Measurements from ENCODE around the gene FAT4. TPM values are rescaled to one million over a fixed set of nuclear protein-coding genes. Genes with fewer than 3 reads are reported as not detected.
A peak's percentile ranks its signal among the peaks of the same experiment; 100 is the strongest.

The FAT4 gene
- total RNA-seq, 1 experiment from 2014 or later = 4.5 TPM

DNA sequence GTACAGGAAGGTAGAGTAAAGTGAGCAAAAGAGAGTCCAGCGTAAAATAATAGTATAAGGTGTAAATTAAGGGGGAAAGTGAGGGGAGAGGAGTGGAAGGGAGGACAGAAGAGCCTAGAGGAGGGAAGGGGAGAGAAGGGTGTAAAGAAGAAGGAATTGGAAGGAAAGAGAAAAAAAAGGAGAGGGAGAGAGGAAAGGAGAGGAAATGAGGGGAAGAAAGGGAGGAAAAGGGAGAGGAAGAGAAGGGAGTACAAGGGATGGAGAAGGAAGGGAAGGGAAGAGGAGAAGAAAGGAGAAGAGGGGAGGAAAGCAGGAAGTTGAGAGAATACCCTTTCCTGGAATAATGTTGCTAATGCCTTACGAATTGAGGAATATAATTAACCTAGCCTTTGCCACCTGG lies 3.3 kb upstream of the FAT4 start:
- ChIA-PET POLR2A (ENCODE audit: unreplicated experiment) (interaction anchor here (0.6 kb wide), 1 partner anchor 86 kb away, joined by 13 read pairs; no protein-coding TSS in a partner anchor), CTCF (no interaction called here)
- intact Hi-C loops (cut with micrococcal nuclease; ENCODE audit: unreplicated experiment) = loop anchor here (5.0 to 10.0 kb wide), 4 partner anchors 203 to 1543 kb away; no protein-coding TSS in a partner anchor
- peaks cover 9% of the 10 kb centered on the region; the same call in 1 of the 2 replicates for H3K4me1 ChIP-seq (replicated peaks; ENCODE audit: insufficient read depth)
- H3F3A ChIP-seq (ENCODE audit: insufficient read depth, low read depth) = no peaks in the 10 kb centered on the region
- H3K9me2 ChIP-seq (ENCODE audit: insufficient read depth) = no peaks in the 10 kb centered on the region
- no peak for DNase-seq
- TF ChIP-seq EZH2 (IDR thresholded peaks at IDR 0.05; ENCODE audit: low read depth) = no peak
- TF ChIP-seq, protein P1, sequence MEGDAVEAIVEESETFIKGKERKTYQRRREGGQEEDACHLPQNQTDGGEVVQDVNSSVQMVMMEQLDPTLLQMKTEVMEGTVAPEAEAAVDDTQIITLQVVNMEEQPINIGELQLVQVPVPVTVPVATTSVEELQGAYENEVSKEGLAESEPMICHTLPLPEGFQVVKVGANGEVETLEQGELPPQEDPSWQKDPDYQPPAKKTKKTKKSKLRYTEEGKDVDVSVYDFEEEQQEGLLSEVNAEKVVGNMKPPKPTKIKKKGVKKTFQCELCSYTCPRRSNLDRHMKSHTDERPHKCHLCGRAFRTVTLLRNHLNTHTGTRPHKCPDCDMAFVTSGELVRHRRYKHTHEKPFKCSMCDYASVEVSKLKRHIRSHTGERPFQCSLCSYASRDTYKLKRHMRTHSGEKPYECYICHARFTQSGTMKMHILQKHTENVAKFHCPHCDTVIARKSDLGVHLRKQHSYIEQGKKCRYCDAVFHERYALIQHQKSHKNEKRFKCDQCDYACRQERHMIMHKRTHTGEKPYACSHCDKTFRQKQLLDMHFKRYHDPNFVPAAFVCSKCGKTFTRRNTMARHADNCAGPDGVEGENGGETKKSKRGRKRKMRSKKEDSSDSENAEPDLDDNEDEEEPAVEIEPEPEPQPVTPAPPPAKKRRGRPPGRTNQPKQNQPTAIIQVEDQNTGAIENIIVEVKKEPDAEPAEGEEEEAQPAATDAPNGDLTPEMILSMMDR (conservative IDR thresholded peaks at IDR 0.05) = no peak
- no peak overlapping the region for H3K4me2 ChIP-seq
- H3K9me3 ChIP-seq (ENCODE audit: insufficient read depth, low read depth) = no peaks in the 10 kb centered on the region
- H3K79me2 ChIP-seq (ENCODE audit: low read depth) = no peaks in the 10 kb centered on the region
- H4K20me1 ChIP-seq (ENCODE audit: insufficient read depth) = no peaks in the 10 kb centered on the region
- H3K4me3 ChIP-seq = no peak overlapping the region
- no peak overlapping the region for H3K27ac ChIP-seq
- H3K27me3 ChIP-seq (ENCODE audit: insufficient read depth, low read depth) = 0 out of 2 replicates have a peak, but pooled peaks cover 12% of the 10 kb centered on the region
- no peak overlapping the region for H2AFZ ChIP-seq
- no TSS peak for BruUV-seq (replicated peaks)
- no peaks in the 10 kb centered on the region for H3K36me3 ChIP-seq (ENCODE audit: low read depth)

DNA sequence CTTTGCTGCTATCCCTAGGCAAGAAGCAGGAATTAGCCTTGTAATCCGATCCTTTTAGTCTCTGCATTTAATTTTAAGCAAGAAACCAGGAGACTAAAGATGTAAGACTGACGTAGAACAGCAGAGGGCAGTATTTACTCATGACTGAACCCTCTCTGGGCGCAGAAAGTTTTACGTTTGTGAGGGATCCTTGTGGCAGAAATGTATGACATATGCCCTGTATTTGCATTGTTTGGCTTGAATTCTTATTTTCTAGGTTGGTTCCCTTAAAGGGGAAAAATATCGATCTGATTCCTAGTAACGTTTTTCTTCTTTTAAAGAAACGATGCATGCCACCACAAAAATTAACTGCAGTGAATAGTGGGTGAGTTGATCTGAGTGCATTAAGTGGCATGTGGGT lies 1.3 kb upstream of the FAT4 start:
- H3F3A ChIP-seq (ENCODE audit: insufficient read depth, low read depth) = no peaks in the 10 kb centered on the region
- no peaks in the 10 kb centered on the region for H3K36me3 ChIP-seq (ENCODE audit: low read depth)
- peak overlapping the region; percentile 98 for H3K4me2 ChIP-seq
- BruUV-seq (replicated peaks) = no TSS peak
- no peaks in the 10 kb centered on the region for H3K9me3 ChIP-seq (ENCODE audit: insufficient read depth, low read depth)
- H3K4me3 ChIP-seq = no peak overlapping the region
- H2AFZ ChIP-seq = no peak overlapping the region
- POLR2A ChIA-PET (ENCODE audit: unreplicated experiment) = no interaction called here
- H3K4me1 ChIP-seq (replicated peaks; ENCODE audit: insufficient read depth) = peaks cover 9% of the 10 kb centered on the region; the same call in 1 of the 2 replicates
- peak; percentile 49 to 74 for DNase-seq
- no peak for TF ChIP-seq EZH2 (IDR thresholded peaks at IDR 0.05; ENCODE audit: low read depth)
- TF ChIP-seq, protein P1 (conservative IDR thresholded peaks at IDR 0.05) = peak; percentile 95
- CTCF ChIA-PET = interaction anchor here (0.7 to 1.0 kb wide), 2 partner anchors 346 to 1835 kb away, joined by 3 read pairs; no protein-coding TSS in a partner anchor
- H3K27me3 ChIP-seq (ENCODE audit: insufficient read depth, low read depth) = 0 out of 2 replicates have a peak, but pooled peaks cover 12% of the 10 kb centered on the region
- intact Hi-C loops (cut with micrococcal nuclease; ENCODE audit: unreplicated experiment) = loop anchor here (1.0 to 10.0 kb wide), 5 partner anchors 201 to 1541 kb away; no protein-coding TSS in a partner anchor
- no peaks in the 10 kb centered on the region for H4K20me1 ChIP-seq (ENCODE audit: insufficient read depth)
- H3K27ac ChIP-seq = no peak overlapping the region
- H3K9me2 ChIP-seq (ENCODE audit: insufficient read depth) = no peaks in the 10 kb centered on the region
- no peaks in the 10 kb centered on the region for H3K79me2 ChIP-seq (ENCODE audit: low read depth)

DNA sequence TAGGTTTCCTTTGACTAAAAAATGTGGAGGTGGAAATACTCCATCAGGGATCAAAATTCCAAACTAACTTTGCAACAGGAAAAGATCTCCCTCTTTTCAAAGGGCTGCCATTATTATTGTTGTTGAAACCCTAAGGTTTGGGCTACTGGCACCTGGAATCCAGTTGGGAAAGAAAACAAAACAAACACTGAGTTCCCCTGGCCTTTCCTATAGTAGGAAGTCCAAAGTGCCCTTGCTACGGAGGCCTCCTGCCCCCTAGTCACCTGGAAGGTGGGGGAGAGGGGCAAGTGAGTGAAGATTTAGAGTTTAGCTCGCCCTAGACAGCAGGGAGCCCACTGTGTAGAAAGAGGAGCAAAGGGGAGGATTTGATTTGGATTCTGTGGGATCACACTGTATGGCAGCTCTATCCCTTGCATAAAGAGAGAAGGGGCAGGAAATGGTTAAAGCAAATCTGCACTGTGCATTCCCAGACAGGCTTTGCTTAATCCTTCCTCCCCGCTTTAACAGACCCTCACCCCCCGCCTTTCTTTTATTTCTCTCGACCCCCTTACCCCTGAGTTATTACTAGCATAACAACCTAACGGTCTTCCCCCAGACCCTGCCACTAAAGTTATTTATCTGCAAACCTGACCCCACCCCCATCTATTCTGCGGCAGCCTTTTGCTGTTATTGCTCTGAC lies 627 bp upstream of the FAT4 start:
- intact Hi-C loops (cut with micrococcal nuclease; ENCODE audit: unreplicated experiment) = loop anchor here (1.0 to 10.0 kb wide), 8 partner anchors 75 to 1541 kb away; no protein-coding TSS in a partner anchor
- H3K9me2 ChIP-seq (ENCODE audit: insufficient read depth) = no peaks in the 10 kb centered on the region
- H3K27me3 ChIP-seq (ENCODE audit: insufficient read depth, low read depth) = 0 out of 2 replicates have a peak, but pooled peaks cover 12% of the 10 kb centered on the region
- no peaks in the 10 kb centered on the region for H3K36me3 ChIP-seq (ENCODE audit: low read depth)
- CTCF ChIA-PET = interaction anchor here (0.6 to 1.0 kb wide), 3 partner anchors 10 to 670 kb away, joined by 3 to 6 read pairs (median 4); no protein-coding TSS in a partner anchor
- no peaks in the 10 kb centered on the region for H3K79me2 ChIP-seq (ENCODE audit: low read depth)
- no peak overlapping the region for H3K27ac ChIP-seq
- H3F3A ChIP-seq (ENCODE audit: insufficient read depth, low read depth) = no peaks in the 10 kb centered on the region
- H3K9me3 ChIP-seq (ENCODE audit: insufficient read depth, low read depth) = no peaks in the 10 kb centered on the region
- H3K4me1 ChIP-seq (replicated peaks; ENCODE audit: insufficient read depth) = peaks cover 9% of the 10 kb centered on the region; the same call in 1 of the 2 replicates
- no TSS peak for BruUV-seq (replicated peaks)
- peak overlapping the region; percentile 85 for H3K4me3 ChIP-seq
- peak overlapping the region; percentile 98 for H3K4me2 ChIP-seq
- TF ChIP-seq, protein P1 (conservative IDR thresholded peaks at IDR 0.05) = no peak
- TF ChIP-seq EZH2 (IDR thresholded peaks at IDR 0.05; ENCODE audit: low read depth) = no peak
- DNase-seq = no peak
- no peaks in the 10 kb centered on the region for H4K20me1 ChIP-seq (ENCODE audit: insufficient read depth)
- POLR2A ChIA-PET (ENCODE audit: unreplicated experiment) = no interaction called here
- peak overlapping the region; percentile 100; the same call in 1 of the 2 replicates for H2AFZ ChIP-seq

Measured in PC-9 (cell line).